WTC11 (cell line): ENCODE measurements around the gene FAM193B. TPM values are rescaled to one million over a fixed set of nuclear protein-coding genes. Genes with fewer than 3 reads are reported as not detected.

Experiments
- ATAC-seq: fragments of 200-7000 bp; cut with Tn5 transposase; 2 replicates; pipeline ENCODE4 v1.10.0; 2021; ENCODE audit warnings: mild to moderate bottlenecking, moderate library complexity
- CTCF ChIA-PET: fragments of 300-600 bp; sonication (Branson Sonifier 250); formaldehyde crosslinking; loops from one replicate; lab custom pipeline; 2021; ENCODE audit warnings: antibody characterized with exemption; lab: Charles Lee
- POLR2A ChIA-PET: fragments of 350-600 bp; sonication (Branson Sonifier 250); formaldehyde crosslinking; loops from one replicate; lab custom pipeline; 2021; ENCODE audit warnings: antibody characterized with exemption; lab: Charles Lee
- DNase-seq: peaks from one replicate; pipeline ENCODE4 v3.0.0; 2021; ENCODE audit warnings: low spot score
- H3K27ac Mint-ChIP-seq: 2 replicates; pipeline ENCODE4 v1.8.0; 2021; ENCODE audit warnings: mixed read lengths
- H3K27me3 Mint-ChIP-seq: 2 replicates; pipeline ENCODE4 v1.8.0; 2021; ENCODE audit warnings: low read depth, mild to moderate bottlenecking, moderate library complexity, mixed read lengths
- H3K36me3 Mint-ChIP-seq: 2 replicates; pipeline ENCODE4 v1.8.0; 2021; ENCODE audit warnings: mixed read lengths
- H3K4me1 Mint-ChIP-seq: 2 replicates; pipeline ENCODE4 v1.8.0; 2022; ENCODE audit warnings: mixed read lengths
- H3K4me3 Mint-ChIP-seq: 2 replicates; pipeline ENCODE4 v1.8.0; 2021; ENCODE audit warnings: mild to moderate bottlenecking, moderate library complexity, mixed read lengths
- H3K9me3 Mint-ChIP-seq: 2 replicates; pipeline ENCODE4 v1.8.0; 2021; ENCODE audit warnings: mixed read lengths
- E2F4 ChIP-seq: sonication (generic); formaldehyde crosslinking; IDR thresholded peaks from 2 replicates; pipeline ENCODE4 v1.8.1; 2022; ENCODE audit warnings: low read depth, mild to moderate bottlenecking, moderate library complexity, missing genetic modification reagents, borderline replicate concordance
- EMX1 ChIP-seq: fragments of 250-450 bp; sonication (Bioruptor Pico); IDR thresholded peaks from 2 replicates; pipeline ENCODE4 v1.8.0; 2021; ENCODE audit warnings: mild to moderate bottlenecking
- FOXK1 ChIP-seq: sonication (generic); formaldehyde crosslinking; IDR thresholded peaks from 2 replicates; pipeline ENCODE4 v1.8.0; 2022; ENCODE audit warnings: mild to moderate bottlenecking, moderate library complexity, missing genetic modification reagents
- GABPB1 ChIP-seq: sonication (generic); formaldehyde crosslinking; IDR thresholded peaks from 2 replicates; pipeline ENCODE4 v1.8.1; 2023; ENCODE audit warnings: mild to moderate bottlenecking, missing genetic modification reagents
- GTF2I ChIP-seq: fragments of 250-450 bp; sonication (Bioruptor Pico); conservative IDR thresholded peaks from 2 replicates; pipeline ENCODE4 v1.4.0; 2021; ENCODE audit warnings: mild to moderate bottlenecking
- HMGA2 ChIP-seq: fragments of 250-450 bp; sonication (Bioruptor Pico); IDR thresholded peaks from 2 replicates; pipeline ENCODE4 v1.4.0; 2021; ENCODE audit warnings: mild to moderate bottlenecking, moderate library complexity
- JUN ChIP-seq: sonication (generic); formaldehyde crosslinking; IDR thresholded peaks from 2 replicates; pipeline ENCODE4 v1.8.0; 2023; ENCODE audit warnings: mild to moderate bottlenecking, missing genetic modification reagents
- KAT7 ChIP-seq: sonication (generic); formaldehyde crosslinking; IDR thresholded peaks from 2 replicates; pipeline ENCODE4 v1.8.1; 2023; ENCODE audit warnings: missing genetic modification reagents, mild to moderate bottlenecking, borderline replicate concordance
- MYBL2 ChIP-seq: sonication (generic); formaldehyde crosslinking; IDR thresholded peaks from 2 replicates; pipeline ENCODE4 v1.8.1; 2023; ENCODE audit warnings: mild to moderate bottlenecking, moderate library complexity, missing genetic modification reagents
- NFE2L1 ChIP-seq: sonication (generic); formaldehyde crosslinking; IDR thresholded peaks from 2 replicates; pipeline ENCODE4 v1.8.1; 2023; ENCODE audit warnings: missing genetic modification reagents
- NR1H2 ChIP-seq: sonication (generic); formaldehyde crosslinking; IDR thresholded peaks from 2 replicates; pipeline ENCODE4 v1.9.0; 2021; ENCODE audit warnings: mild to moderate bottlenecking, moderate library complexity, missing genetic modification reagents
- OVOL2 ChIP-seq: fragments of 250-450 bp; sonication (Bioruptor Pico); IDR thresholded peaks from 2 replicates; pipeline ENCODE4 v1.9.0; 2021; ENCODE audit warnings: mild to moderate bottlenecking, borderline replicate concordance
- RORB ChIP-seq: fragments of 250-450 bp; sonication (Bioruptor Pico); IDR thresholded peaks from 2 replicates; pipeline ENCODE4 v1.9.0; 2021; ENCODE audit warnings: mild to moderate bottlenecking
- SMAD3 ChIP-seq: sonication (generic); formaldehyde crosslinking; IDR thresholded peaks from 2 replicates; pipeline ENCODE4 v1.8.0; 2022; ENCODE audit warnings: missing genetic modification reagents, mild to moderate bottlenecking, borderline replicate concordance
- SMAD4 ChIP-seq: sonication (generic); formaldehyde crosslinking; IDR thresholded peaks from 2 replicates; pipeline ENCODE4 v1.8.0; 2022; ENCODE audit warnings: mild to moderate bottlenecking, missing genetic modification reagents
- USF2 ChIP-seq: sonication (generic); formaldehyde crosslinking; IDR thresholded peaks from 2 replicates; pipeline ENCODE4 v1.8.1; 2023; ENCODE audit warnings: mild to moderate bottlenecking, missing genetic modification reagents, moderate library complexity
- ZNF121 ChIP-seq: sonication (generic); formaldehyde crosslinking; IDR thresholded peaks from 2 replicates; pipeline ENCODE4 v1.8.0; 2023; ENCODE audit warnings: missing genetic modification reagents
- ZNF263 ChIP-seq: sonication (generic); formaldehyde crosslinking; IDR thresholded peaks from 2 replicates; pipeline ENCODE4 v1.8.1; 2022; ENCODE audit warnings: low read depth, mild to moderate bottlenecking, moderate library complexity, missing genetic modification reagents
- ZNF281 ChIP-seq: sonication (generic); formaldehyde crosslinking; IDR thresholded peaks from 2 replicates; pipeline ENCODE4 v1.8.0; 2023; ENCODE audit warnings: mild to moderate bottlenecking, missing genetic modification reagents
- ZNF317 ChIP-seq: sonication (generic); formaldehyde crosslinking; IDR thresholded peaks from 2 replicates; pipeline ENCODE4 v1.8.1; 2023; ENCODE audit warnings: low read depth, mild to moderate bottlenecking, moderate library complexity, missing genetic modification reagents, borderline replicate concordance
- ZNF671 ChIP-seq: fragments of 250-450 bp; sonication (Bioruptor Pico); IDR thresholded peaks from 2 replicates; pipeline ENCODE4 v1.8.0; 2021; ENCODE audit warnings: mild to moderate bottlenecking
- total RNA-seq: library from RNA; stranded (reverse); gene quantifications from 3 replicates; pipeline ENCODE4 v1.2.3, GENCODE V29; 2021
- TF ChIP-seq, protein P1 (sequence below): sonication (generic); formaldehyde crosslinking; conservative IDR thresholded peaks from 2 replicates; pipeline ENCODE4 v1.8.1; 2023; ENCODE audit warnings: mild to moderate bottlenecking, low read depth, missing genetic modification reagents, moderate library complexity
- TF ChIP-seq, protein P2 (sequence below): sonication (generic); formaldehyde crosslinking; IDR thresholded peaks from 2 replicates; pipeline ENCODE4 v1.8.1; 2023; ENCODE audit warnings: mild to moderate bottlenecking, missing genetic modification reagents

The FAM193B gene
- total RNA-seq, 1 experiment from 2014 or later, result 101 TPM

DNA sequence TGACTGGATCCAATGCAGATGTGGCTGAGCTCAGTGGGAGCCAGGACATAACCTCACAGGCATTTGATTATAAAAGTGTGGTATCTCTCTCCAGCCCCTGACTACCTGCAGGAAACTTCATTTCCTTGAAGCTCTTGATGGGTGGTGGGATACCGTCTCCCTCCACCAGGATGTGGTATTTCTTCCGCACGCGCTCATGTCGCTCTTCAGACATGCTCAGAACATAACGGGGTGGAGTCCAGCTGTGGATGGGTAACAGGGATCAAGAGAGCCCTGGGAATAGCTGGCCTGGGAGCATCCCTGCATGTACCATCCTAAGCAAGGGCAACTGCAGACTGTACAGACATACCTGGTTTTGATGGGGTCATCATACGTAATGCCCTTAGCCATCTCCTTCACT, 38.8 kb downstream of the FAM193B start (continued):
- TF ChIP-seq, protein P1, sequence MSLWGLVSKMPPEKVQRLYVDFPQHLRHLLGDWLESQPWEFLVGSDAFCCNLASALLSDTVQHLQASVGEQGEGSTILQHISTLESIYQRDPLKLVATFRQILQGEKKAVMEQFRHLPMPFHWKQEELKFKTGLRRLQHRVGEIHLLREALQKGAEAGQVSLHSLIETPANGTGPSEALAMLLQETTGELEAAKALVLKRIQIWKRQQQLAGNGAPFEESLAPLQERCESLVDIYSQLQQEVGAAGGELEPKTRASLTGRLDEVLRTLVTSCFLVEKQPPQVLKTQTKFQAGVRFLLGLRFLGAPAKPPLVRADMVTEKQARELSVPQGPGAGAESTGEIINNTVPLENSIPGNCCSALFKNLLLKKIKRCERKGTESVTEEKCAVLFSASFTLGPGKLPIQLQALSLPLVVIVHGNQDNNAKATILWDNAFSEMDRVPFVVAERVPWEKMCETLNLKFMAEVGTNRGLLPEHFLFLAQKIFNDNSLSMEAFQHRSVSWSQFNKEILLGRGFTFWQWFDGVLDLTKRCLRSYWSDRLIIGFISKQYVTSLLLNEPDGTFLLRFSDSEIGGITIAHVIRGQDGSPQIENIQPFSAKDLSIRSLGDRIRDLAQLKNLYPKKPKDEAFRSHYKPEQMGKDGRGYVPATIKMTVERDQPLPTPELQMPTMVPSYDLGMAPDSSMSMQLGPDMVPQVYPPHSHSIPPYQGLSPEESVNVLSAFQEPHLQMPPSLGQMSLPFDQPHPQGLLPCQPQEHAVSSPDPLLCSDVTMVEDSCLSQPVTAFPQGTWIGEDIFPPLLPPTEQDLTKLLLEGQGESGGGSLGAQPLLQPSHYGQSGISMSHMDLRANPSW (CRISPR knock-in tag), result no peak
- TF ChIP-seq, protein P2, sequence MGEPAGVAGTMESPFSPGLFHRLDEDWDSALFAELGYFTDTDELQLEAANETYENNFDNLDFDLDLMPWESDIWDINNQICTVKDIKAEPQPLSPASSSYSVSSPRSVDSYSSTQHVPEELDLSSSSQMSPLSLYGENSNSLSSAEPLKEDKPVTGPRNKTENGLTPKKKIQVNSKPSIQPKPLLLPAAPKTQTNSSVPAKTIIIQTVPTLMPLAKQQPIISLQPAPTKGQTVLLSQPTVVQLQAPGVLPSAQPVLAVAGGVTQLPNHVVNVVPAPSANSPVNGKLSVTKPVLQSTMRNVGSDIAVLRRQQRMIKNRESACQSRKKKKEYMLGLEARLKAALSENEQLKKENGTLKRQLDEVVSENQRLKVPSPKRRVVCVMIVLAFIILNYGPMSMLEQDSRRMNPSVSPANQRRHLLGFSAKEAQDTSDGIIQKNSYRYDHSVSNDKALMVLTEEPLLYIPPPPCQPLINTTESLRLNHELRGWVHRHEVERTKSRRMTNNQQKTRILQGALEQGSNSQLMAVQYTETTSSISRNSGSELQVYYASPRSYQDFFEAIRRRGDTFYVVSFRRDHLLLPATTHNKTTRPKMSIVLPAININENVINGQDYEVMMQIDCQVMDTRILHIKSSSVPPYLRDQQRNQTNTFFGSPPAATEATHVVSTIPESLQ (CRISPR knock-in tag), result no peak
- no peak for TF ChIP-seq GTF2I (CRISPR knock-in tag)
- no peak for TF ChIP-seq ZNF317
- no peak for TF ChIP-seq GABPB1
- no peak for TF ChIP-seq OVOL2
- TF ChIP-seq ZNF263 (CRISPR knock-in tag), result no peak
- no peak for TF ChIP-seq MYBL2

DNA sequence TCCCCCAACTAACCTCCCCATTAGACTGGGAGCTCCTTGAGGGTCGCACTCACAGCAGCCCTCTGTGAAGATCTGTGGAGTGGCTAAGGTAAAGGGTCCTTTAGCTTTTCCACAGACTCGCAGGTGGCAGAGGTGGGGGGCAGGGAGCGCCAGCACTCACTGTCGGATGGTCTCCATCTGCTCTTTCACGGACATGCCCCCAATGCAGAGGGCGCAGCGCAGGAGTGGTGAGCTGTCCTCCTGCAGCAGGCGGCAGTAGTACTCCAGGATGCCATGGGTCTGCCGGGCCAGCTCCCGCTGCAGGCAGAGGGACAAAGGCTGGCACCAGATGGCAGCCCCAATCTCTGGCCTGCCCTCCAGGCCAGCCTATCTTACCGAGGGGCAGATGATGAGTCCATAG, 39.8 kb downstream of the FAM193B start:
- CTCF ChIA-PET, result interaction anchor here (1.1 kb wide), 1 partner anchor 93 kb away, joined by 3 read pairs; no protein-coding TSS in a partner anchor
- POLR2A ChIA-PET, result no interaction called here
- no peak for TF ChIP-seq JUN
- TF ChIP-seq NR1H2 (CRISPR knock-in tag), result no peak
- no peak for TF ChIP-seq E2F4 (CRISPR knock-in tag)
- no peak for TF ChIP-seq USF2 (CRISPR knock-in tag)
- TF ChIP-seq ZNF317, result no peak
- TF ChIP-seq ZNF671 (CRISPR knock-in tag), result no peak
- no peak for TF ChIP-seq ZNF281 (CRISPR knock-in tag)
- no peak for TF ChIP-seq SMAD3 (CRISPR knock-in tag)
- TF ChIP-seq FOXK1 (CRISPR knock-in tag), result no peak
- TF ChIP-seq NFE2L1 (CRISPR knock-in tag), result no peak
- TF ChIP-seq KAT7 (CRISPR knock-in tag), result no peak
- no peak for TF ChIP-seq RORB (CRISPR knock-in tag)
- no peak for TF ChIP-seq HMGA2 (CRISPR knock-in tag)
- no peak for TF ChIP-seq ZNF121 (CRISPR knock-in tag)
- no peak for TF ChIP-seq SMAD4 (CRISPR knock-in tag)
- TF ChIP-seq GABPB1, result no peak
- TF ChIP-seq EMX1 (CRISPR knock-in tag), result no peak
- TF ChIP-seq, all 79 proteins: peak for 0
- Mint-ChIP-seq H3K27me3 (peaks cover 4% of the 10 kb centered on the region; the same call in 1 of the 2 replicates), H3K9me3 (no peaks in the 10 kb centered on the region), H3K27ac (no peak overlapping the region), H3K36me3 (peaks cover 56% of the 10 kb centered on the region), H3K4me1 (peaks cover 25% of the 10 kb centered on the region), H3K4me3 (peak overlapping the region; percentile 93)
- ATAC-seq (no peak), DNase-seq (no peak)
